Neural progenitor cell (in vitro differentiated cells): ENCODE measurements around the gene C3orf33.

ENCODE experiments used
- EZH2 ChIP-seq: fragments of 200-600 bp; sonication (generic); IDR thresholded peaks from 2 replicates; pipeline ENCODE4 v1.6.1; 2017; ENCODE audit warnings: antibody characterized with exemption, mild to moderate bottlenecking, moderate library complexity
- EZH2phosphoT487 ChIP-seq: fragments of 200-600 bp; sonication (generic); IDR thresholded peaks from 2 replicates; pipeline ENCODE4 v1.6.1; 2017; ENCODE audit warnings: antibody characterized with exemption
- TF ChIP-seq, protein P1 (sequence below): fragments of 200-600 bp; sonication (generic); IDR thresholded peaks from 2 replicates; pipeline ENCODE4 v1.5.1; 2017; ENCODE audit warnings: antibody characterized with exemption, mild to moderate bottlenecking

DNA sequence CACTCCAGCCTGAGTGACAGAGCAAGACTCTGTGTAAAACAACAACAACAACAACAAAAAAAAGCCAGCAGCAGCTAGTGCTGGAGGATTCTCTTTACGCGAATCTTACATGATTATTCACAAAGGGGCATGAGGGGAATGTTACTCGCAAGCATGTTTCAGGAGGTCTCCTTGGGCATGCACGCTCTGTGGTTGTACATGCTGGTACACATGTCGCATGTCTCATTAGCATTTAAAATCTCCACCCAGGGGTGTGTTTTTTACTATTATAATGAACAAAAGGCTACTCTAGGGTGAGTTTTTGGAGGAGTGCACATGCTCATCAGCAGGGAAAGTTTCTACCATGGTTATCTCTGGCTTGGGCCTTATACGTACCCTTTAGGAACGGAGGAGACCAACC, 48.5 kb downstream of the C3orf33 start:
- TF ChIP-seq, protein P1, sequence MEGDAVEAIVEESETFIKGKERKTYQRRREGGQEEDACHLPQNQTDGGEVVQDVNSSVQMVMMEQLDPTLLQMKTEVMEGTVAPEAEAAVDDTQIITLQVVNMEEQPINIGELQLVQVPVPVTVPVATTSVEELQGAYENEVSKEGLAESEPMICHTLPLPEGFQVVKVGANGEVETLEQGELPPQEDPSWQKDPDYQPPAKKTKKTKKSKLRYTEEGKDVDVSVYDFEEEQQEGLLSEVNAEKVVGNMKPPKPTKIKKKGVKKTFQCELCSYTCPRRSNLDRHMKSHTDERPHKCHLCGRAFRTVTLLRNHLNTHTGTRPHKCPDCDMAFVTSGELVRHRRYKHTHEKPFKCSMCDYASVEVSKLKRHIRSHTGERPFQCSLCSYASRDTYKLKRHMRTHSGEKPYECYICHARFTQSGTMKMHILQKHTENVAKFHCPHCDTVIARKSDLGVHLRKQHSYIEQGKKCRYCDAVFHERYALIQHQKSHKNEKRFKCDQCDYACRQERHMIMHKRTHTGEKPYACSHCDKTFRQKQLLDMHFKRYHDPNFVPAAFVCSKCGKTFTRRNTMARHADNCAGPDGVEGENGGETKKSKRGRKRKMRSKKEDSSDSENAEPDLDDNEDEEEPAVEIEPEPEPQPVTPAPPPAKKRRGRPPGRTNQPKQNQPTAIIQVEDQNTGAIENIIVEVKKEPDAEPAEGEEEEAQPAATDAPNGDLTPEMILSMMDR = no peak
- TF ChIP-seq EZH2phosphoT487 (no peak), EZH2 (no peak)
